Endothelial cell of umbilical vein (primary cell): Measurements from ENCODE around the gene CMTM8. TPM values are rescaled to one million over a fixed set of nuclear protein-coding genes. Genes with fewer than 3 reads are reported as not detected.

Source experiments
- BruUV-seq: library from RNA; stranded (reverse); fragments of 400-500 nt; replicated peaks from 2 replicates; lab custom pipeline; 2021; lab: Mats Ljungman, UMichigan
- CTCF ChIA-PET: fragments of 300-600, 350-600 bp; sonication (Branson Sonifier 250); formaldehyde crosslinking; loops from one replicate; lab custom pipeline; 2021; ENCODE audit warnings: antibody characterized with exemption, inconsistent platforms; lab: Charles Lee
- POLR2A ChIA-PET: fragments of 300-600, 350-600 bp; sonication (Branson Sonifier 250); formaldehyde crosslinking; loops from one replicate; lab custom pipeline; 2021; ENCODE audit warnings: antibody characterized with exemption, inconsistent platforms; lab: Charles Lee
- DNase-seq: peaks from one replicate; pipeline ENCODE4 v3.0.0-alpha.2; 2011; ENCODE audit warnings: low read depth, low spot score
- FAIRE-seq: peaks from 2 replicates; lab custom pipeline; 2011; peaks lifted over from hg19 to GRCh38; lab: Jason Lieb, UNC
- H2AFZ ChIP-seq: 2 replicates; pipeline ENCODE4 v1.6.0; 2012; ENCODE audit warnings: low read depth, low read length, control low read depth, inconsistent platforms
- H3K27ac ChIP-seq: 2 replicates; pipeline ENCODE4 v1.5.1; 2011; ENCODE audit warnings: low read depth, mild to moderate bottlenecking, control low read depth, low read length, moderate library complexity; ENCODE audit not compliant: insufficient read depth
- H3K27me3 ChIP-seq, 2 experiments: 2 replicates each; pipeline versions ENCODE4 v1.6.0 to v1.6.1; 2011; ENCODE audit warnings: low read length in 2 of 2, mixed read lengths in 1 of 2; ENCODE audit not compliant: control insufficient read depth in 2 of 2, insufficient read depth in 2 of 2
- H3K36me3 ChIP-seq, 2 experiments: 2 replicates in 1 of 2; 3 replicates in 1 of 2; pipeline ENCODE4 v1.5.1; 2011; ENCODE audit warnings: low read length in 2 of 2, mild to moderate bottlenecking in 1 of 2, moderate library complexity in 1 of 2; ENCODE audit not compliant: control insufficient read depth in 2 of 2, insufficient read depth in 2 of 2; ENCODE audit errors: extremely low read depth in 1 of 2
- H3K4me1 ChIP-seq: 3 replicates; pipeline ENCODE4 v1.5.1; 2011; ENCODE audit warnings: mild to moderate bottlenecking, low read length; ENCODE audit not compliant: control insufficient read depth, insufficient read depth; ENCODE audit errors: extremely low read depth
- H3K4me2 ChIP-seq: 2 replicates; pipeline ENCODE4 v1.6.1; 2011; ENCODE audit warnings: low read length, control low read depth, mixed read lengths; ENCODE audit not compliant: insufficient read depth
- H3K4me3 ChIP-seq, 3 experiments: fragments of 200-600 bp in 1 of 3; sonication (generic), shearing (Covaris generic) in 1 of 3; replicated peaks in 1 of 3; 2 replicates each; pipeline ENCODE4 v1.5.1; 2011 to 2016; ENCODE audit warnings: control low read depth in 3 of 3, low read length in 3 of 3, mild to moderate bottlenecking in 2 of 3, inconsistent platforms in 1 of 3, low read depth in 1 of 3, moderate library complexity in 1 of 3; ENCODE audit not compliant: insufficient read depth in 1 of 3
- H3K79me2 ChIP-seq: 2 replicates; pipeline ENCODE4 v1.6.0; 2012; ENCODE audit warnings: low read length, inconsistent platforms; ENCODE audit not compliant: control insufficient read depth, insufficient read depth
- H3K9ac ChIP-seq: replicated peaks from 2 replicates; pipeline ENCODE3; 2011; ENCODE audit warnings: low read length, control low read depth; ENCODE audit not compliant: insufficient read depth; ENCODE audit errors: extremely low read depth
- H3K9me1 ChIP-seq: replicated peaks from 3 replicates; pipeline ENCODE4 v1.6.0; 2011; ENCODE audit warnings: mild to moderate bottlenecking, low read length; ENCODE audit not compliant: control insufficient read depth, insufficient read depth; ENCODE audit errors: extremely low read depth
- H3K9me3 ChIP-seq: replicated peaks from 2 replicates; pipeline ENCODE4 v1.5.1; 2012; ENCODE audit warnings: low read length, inconsistent platforms; ENCODE audit not compliant: control insufficient read depth, insufficient read depth
- H4K20me1 ChIP-seq: replicated peaks from 2 replicates; pipeline ENCODE3; 2011; ENCODE audit warnings: mild to moderate bottlenecking, low read length; ENCODE audit not compliant: control insufficient read depth, insufficient read depth; ENCODE audit errors: extremely low read depth
- MYC ChIP-seq: IDR thresholded peaks from one replicate; pipeline ENCODE4 v1.6.1; 2011; ENCODE audit warnings: mild to moderate bottlenecking, low read depth, low read length
- dilution Hi-C: fragments of 300-500 bp; cut with MboI; formaldehyde crosslinking; loops from one replicate; pipeline ENCODE4 v1.15.0; 2019; ENCODE audit warnings: low sequenced_read_pairs; ENCODE audit not compliant: extremely low pct_ligation_motif_present
- intact Hi-C: fragments of 100-400 bp; cut with micrococcal nuclease; formaldehyde crosslinking; loops from one replicate; pipeline ENCODE4 v1.10.0; 2022
- polyA plus RNA-seq, 4 experiments: library from polyadenylated mRNA; depleted of rRNA in 3 of 4; stranded (reverse) in 3 of 4; unstranded in 1 of 4; fragments of >200 nt; gene quantifications; 2 replicates each; pipeline versions ENCODE4 v1.2.1 to v1.2.3, GENCODE V29; 2011 to 2012; ENCODE audit warnings: missing spikeins in 1 of 4
- total RNA-seq: library from RNA; stranded (reverse); gene quantifications from 2 replicates; pipeline ENCODE4 v1.2.3, GENCODE V29; 2021
- TF ChIP-seq, protein P1 (sequence below): IDR thresholded peaks from 2 replicates; pipeline ENCODE4 v1.6.1; 2011; ENCODE audit not compliant: insufficient read depth, insufficient read length
- TF ChIP-seq, protein P2 (sequence below), 2 donors: IDR thresholded peaks; 1 replicate in 1 of 2; 2 replicates in 1 of 2; pipeline ENCODE4 v1.5.1; 2011; ENCODE audit warnings: low read length in 2 of 2, mild to moderate bottlenecking in 2 of 2, moderate library complexity in 2 of 2, control low read depth in 1 of 2, inconsistent platforms in 1 of 2, low read depth in 1 of 2; ENCODE audit not compliant: insufficient read depth in 1 of 2; ENCODE audit errors: extremely low read depth in 1 of 2

The CMTM8 gene
- total and polyA plus RNA-seq, 2 donors (not counting 3 experiments of a cell fraction or from before 2014, with no cell fraction given), result 7.3 to 11.9 TPM

DNA sequence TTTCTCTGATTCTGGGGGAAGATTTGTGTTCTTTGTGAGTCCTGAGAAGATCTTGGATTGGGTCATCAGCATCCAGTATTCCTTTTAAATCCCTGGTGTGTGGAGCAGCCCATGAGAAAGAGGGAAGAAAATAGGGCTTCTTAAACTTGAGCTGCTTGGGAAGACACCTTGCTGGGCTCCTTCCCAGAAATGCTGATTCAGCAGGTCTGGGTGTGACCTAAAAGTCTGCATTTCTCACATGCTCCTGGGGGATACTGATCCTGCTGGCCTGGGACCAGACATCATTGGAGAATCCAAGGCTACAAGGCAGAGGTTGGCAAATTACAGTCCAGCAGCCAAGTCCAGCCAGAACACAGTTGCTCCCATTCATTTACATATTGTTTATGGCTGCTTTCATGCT is 99.0 kb downstream of the CMTM8 start:
- no peak overlapping the region for H3K9ac ChIP-seq
- CTCF ChIA-PET, result interaction anchor here (0.7 to 1.2 kb wide), 3 partner anchors 9 to 160 kb away, joined by 3 to 4 read pairs (median 3); no protein-coding TSS in a partner anchor
- H3K9me1 ChIP-seq, result no peaks in the 10 kb centered on the region
- H3K79me2 ChIP-seq, result no peaks in the 10 kb centered on the region
- no peaks in the 10 kb centered on the region for H3K36me3 ChIP-seq
- H3K4me3 ChIP-seq, result no peak overlapping the region
- no TSS peak for BruUV-seq
- H3K27me3 ChIP-seq, result no peaks in the 10 kb centered on the region
- H3K27ac ChIP-seq, result no peak overlapping the region
- dilution Hi-C loops (no loop called here), intact Hi-C loops (no loop called here)
- no peaks in the 10 kb centered on the region for H4K20me1 ChIP-seq
- peaks cover 6% of the 10 kb centered on the region for H3K4me1 ChIP-seq
- DNase-seq (no peak), FAIRE-seq (no peak)
- no peak overlapping the region for H3K4me2 ChIP-seq
- TF ChIP-seq MYC, result no peak
- TF ChIP-seq, protein P1, sequence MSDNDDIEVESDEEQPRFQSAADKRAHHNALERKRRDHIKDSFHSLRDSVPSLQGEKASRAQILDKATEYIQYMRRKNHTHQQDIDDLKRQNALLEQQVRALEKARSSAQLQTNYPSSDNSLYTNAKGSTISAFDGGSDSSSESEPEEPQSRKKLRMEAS, result no peak
- POLR2A ChIA-PET, result interaction anchor here (0.6 kb wide), 1 partner anchor 665 kb away, joined by 11 read pairs; no protein-coding TSS in a partner anchor
- H2AFZ ChIP-seq, result no peak overlapping the region
- no peaks in the 10 kb centered on the region for H3K9me3 ChIP-seq

DNA sequence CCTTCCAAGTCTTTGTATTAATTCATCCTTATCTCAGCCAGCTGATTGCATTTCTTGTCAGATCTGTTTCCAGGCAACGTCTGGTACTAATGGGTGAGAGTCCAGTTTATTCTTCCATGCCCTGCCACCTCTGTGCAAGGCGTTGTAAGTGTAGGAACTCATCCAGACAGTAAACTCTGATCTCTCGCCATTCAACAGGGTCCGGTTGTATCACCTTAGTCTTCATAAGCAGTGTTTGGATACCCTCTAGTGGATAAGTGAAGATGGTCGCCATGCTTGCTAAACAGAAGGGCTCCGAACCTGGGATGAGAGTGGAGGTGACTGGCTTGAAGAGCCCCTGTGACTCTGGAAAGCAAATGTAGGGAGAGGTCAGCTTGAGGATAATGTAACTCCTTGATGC is 101.6 kb downstream of the CMTM8 start:
- intact Hi-C loops, result loop anchor here (1.0 to 2.0 kb wide), 2 partner anchors 61 to 162 kb away; no protein-coding TSS in a partner anchor
- Histone ChIP-seq H3K27me3 (no peaks in the 10 kb centered on the region), H3K9ac (no peak overlapping the region), H3K36me3 (no peaks in the 10 kb centered on the region), H2AFZ (no peak overlapping the region), H3K27ac (no peak overlapping the region), H3K4me2 (no peak overlapping the region), H3K4me3 (no peak overlapping the region), H3K79me2 (no peaks in the 10 kb centered on the region), H3K4me1 (peaks cover 6% of the 10 kb centered on the region), H4K20me1 (no peaks in the 10 kb centered on the region), H3K9me3 (no peaks in the 10 kb centered on the region), H3K9me1 (no peaks in the 10 kb centered on the region)
- dilution Hi-C loops, result no loop called here
- BruUV-seq, result no TSS peak
- TF ChIP-seq, protein P2, sequence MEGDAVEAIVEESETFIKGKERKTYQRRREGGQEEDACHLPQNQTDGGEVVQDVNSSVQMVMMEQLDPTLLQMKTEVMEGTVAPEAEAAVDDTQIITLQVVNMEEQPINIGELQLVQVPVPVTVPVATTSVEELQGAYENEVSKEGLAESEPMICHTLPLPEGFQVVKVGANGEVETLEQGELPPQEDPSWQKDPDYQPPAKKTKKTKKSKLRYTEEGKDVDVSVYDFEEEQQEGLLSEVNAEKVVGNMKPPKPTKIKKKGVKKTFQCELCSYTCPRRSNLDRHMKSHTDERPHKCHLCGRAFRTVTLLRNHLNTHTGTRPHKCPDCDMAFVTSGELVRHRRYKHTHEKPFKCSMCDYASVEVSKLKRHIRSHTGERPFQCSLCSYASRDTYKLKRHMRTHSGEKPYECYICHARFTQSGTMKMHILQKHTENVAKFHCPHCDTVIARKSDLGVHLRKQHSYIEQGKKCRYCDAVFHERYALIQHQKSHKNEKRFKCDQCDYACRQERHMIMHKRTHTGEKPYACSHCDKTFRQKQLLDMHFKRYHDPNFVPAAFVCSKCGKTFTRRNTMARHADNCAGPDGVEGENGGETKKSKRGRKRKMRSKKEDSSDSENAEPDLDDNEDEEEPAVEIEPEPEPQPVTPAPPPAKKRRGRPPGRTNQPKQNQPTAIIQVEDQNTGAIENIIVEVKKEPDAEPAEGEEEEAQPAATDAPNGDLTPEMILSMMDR (IDR thresholded peaks at IDR 0.05; ENCODE audit: extremely low read depth in 1 of 2, insufficient read depth in 1 of 2, low read depth in 1 of 2, low read length in 2 of 2), result peak; percentile 33 to 34
- TF ChIP-seq, protein P1, result no peak
- FAIRE-seq (peak; percentile 66), DNase-seq (peak; percentile 36)
- POLR2A ChIA-PET, result no interaction called here
- CTCF ChIA-PET, result interaction anchor here (0.8 to 1.8 kb wide), 6 partner anchors 9 to 165 kb away, joined by 3 to 9 read pairs (median 4); no protein-coding TSS in a partner anchor
